ENCODE data around the gene PLA2G2D.

The PLA2G2D gene

DNA sequence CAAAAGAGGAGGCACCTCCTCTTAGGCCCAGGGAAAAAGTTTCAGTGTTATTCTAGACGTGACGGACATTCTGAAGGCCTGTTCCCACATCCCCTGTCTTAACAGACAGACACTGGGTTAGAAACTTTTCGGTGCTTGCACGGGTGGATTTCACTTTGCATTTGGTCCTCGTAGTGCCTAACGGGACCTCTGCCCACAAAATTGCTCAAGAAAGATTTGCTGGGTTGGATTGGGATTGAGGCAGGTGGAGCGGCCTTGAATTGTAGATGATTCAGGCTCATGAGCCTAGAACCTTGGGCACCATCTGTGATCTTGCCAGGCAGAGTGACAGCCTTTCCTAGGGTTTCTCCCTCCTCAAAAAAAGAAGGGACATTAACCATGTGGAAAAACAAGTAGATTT is 46.6 kb downstream of the PLA2G2D start:
- H3K4me1 ChIP-seq (ENCODE audit: insufficient read depth, low read length), result no peaks in the 10 kb centered on the region
- H3K4me3 ChIP-seq (ENCODE audit: low read length), result no peak overlapping the region
- WGBS, result 87% methylated on average over 7 of the region's 7 CpGs
- H3K27ac ChIP-seq (ENCODE audit: low read depth, low read length), result no peak overlapping the region
- H3K9ac ChIP-seq (ENCODE audit: low read depth, low read length), result no peak overlapping the region
- no peaks in the 10 kb centered on the region for H3K27me3 ChIP-seq (ENCODE audit: insufficient read depth, low read length)
- no peaks in the 10 kb centered on the region for H3K36me3 ChIP-seq (ENCODE audit: insufficient read depth, low read length)
- no peaks in the 10 kb centered on the region for H3K9me3 ChIP-seq (ENCODE audit: insufficient read depth, low read depth, low read length)

DNA sequence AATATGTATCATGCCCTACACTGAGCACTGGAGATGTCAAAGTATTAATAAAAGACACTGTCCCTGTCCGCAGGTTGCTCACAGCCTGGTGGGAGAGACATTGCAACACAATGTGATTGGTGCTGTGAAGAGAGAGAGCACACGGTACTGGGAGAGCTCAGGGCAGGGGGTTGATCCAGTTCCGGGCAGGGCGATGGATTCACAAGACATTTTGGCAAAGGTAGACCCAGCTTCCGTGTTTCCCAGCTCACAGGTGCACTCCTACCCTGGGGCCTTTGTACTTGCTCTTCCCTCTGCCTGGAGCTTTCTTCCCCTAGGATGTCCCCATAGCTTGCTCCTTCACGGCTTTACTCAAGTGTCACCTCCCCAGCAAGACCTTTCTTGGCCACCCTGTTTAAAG is 47.9 kb downstream of the PLA2G2D start:
- no peaks in the 10 kb centered on the region for H3K4me1 ChIP-seq (ENCODE audit: insufficient read depth, low read length)
- H3K4me3 ChIP-seq (ENCODE audit: low read length), result no peak overlapping the region
- no peak overlapping the region for H3K9ac ChIP-seq (ENCODE audit: low read depth, low read length)
- H3K9me3 ChIP-seq (ENCODE audit: insufficient read depth, low read depth, low read length), result no peaks in the 10 kb centered on the region
- WGBS, result 93% methylated on average over 6 of the region's 6 CpGs
- no peaks in the 10 kb centered on the region for H3K36me3 ChIP-seq (ENCODE audit: insufficient read depth, low read length)
- H3K27ac ChIP-seq (ENCODE audit: low read depth, low read length), result no peak overlapping the region
- no peaks in the 10 kb centered on the region for H3K27me3 ChIP-seq (ENCODE audit: insufficient read depth, low read length)

DNA sequence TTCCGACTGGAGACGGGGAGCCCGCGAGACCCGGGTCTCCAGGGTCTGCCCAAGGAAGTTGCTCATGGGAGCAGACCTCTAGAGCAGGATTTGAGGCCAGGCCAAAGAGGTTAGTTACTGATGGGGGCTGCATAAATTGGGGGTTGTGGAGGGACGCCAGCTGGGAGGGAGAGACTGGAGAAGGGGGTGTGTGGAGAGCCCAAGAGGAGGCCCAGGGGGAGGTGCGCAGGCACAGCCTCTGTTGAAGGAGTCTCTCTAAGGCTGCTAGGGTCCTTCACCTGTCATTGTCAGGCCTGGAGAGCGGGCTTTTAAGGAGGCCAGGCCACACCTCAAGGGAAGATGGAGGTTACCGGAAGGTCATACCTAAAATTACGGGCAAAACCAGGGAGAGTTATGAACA is 49.0 kb downstream of the PLA2G2D start:
- no peak overlapping the region for H3K9ac ChIP-seq (ENCODE audit: low read depth, low read length)
- no peaks in the 10 kb centered on the region for H3K27me3 ChIP-seq (ENCODE audit: insufficient read depth, low read length)
- no peaks in the 10 kb centered on the region for H3K4me1 ChIP-seq (ENCODE audit: insufficient read depth, low read length)
- no peak overlapping the region for H3K27ac ChIP-seq (ENCODE audit: low read depth, low read length)
- no peak overlapping the region for H3K4me3 ChIP-seq (ENCODE audit: low read length)
- WGBS, result 95% methylated on average over 10 of the region's 10 CpGs
- H3K9me3 ChIP-seq (ENCODE audit: insufficient read depth, low read depth, low read length), result no peaks in the 10 kb centered on the region
- no peaks in the 10 kb centered on the region for H3K36me3 ChIP-seq (ENCODE audit: insufficient read depth, low read length)

DNA sequence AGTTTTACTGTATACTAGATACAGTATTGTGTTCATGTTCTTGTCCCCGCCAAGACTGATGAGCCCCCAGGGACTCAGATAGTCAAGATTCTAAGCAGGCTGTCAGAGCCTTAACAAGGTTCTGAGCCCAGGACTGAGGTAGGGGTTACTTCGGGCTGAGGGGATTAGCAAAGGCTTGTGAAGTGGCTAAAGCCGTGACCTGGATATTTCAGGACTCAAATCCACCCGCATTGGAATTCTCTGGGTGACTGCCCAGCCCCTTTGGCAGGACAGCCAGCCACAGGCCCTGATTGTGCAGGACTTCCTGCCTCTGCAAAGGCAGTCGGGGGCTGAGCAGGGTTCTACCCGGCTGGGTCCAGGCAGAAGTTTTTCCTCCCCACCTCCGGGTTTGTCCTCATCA is 49.5 kb downstream of the PLA2G2D start, which contains the start of gene PLA2G5:
Gene PLA2G5, plus strand, starts transcription at position 321 of the 400 bp plus-strand sequence. CDS start 14,637 bp downstream, outside the sequence.
- no peaks in the 10 kb centered on the region for H3K9me3 ChIP-seq (ENCODE audit: insufficient read depth, low read depth, low read length)
- H3K4me3 ChIP-seq (ENCODE audit: low read length), result no peak within 1 kb of the TSS
- H3K27me3 ChIP-seq (ENCODE audit: insufficient read depth, low read length), result no peaks in the 10 kb centered on the region
- 85% methylated on average over 7 of the region's 7 CpGs for WGBS
- H3K27ac ChIP-seq (ENCODE audit: low read depth, low read length), result no peak within 1 kb of the TSS
- H3K36me3 ChIP-seq (ENCODE audit: insufficient read depth, low read length), result no peaks in the 10 kb centered on the region
- H3K9ac ChIP-seq (ENCODE audit: low read depth, low read length), result no peak within 1 kb of the TSS
- no peaks in the 10 kb centered on the region for H3K4me1 ChIP-seq (ENCODE audit: insufficient read depth, low read length)

DNA sequence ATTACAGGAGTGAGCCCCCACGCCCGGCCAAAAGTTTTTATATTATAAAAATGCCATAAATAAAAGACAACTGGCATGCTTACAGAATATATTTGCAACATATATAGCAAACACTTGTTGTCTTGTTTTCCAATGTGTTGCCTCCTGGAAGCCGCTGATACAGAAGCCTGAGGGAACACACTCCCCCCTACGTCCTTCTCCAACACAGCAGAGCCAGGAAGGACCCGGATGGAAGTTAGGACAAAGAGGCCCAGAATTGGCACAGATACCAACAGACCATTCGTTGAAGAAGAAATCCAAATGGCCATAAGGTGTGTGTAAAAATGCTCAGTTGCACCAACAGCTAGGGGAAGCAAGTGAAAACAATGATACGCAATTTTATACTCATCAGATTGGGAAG is 50.6 kb downstream of the PLA2G2D start:
- Histone ChIP-seq H3K9me3 (ENCODE audit: insufficient read depth, low read depth, low read length) (no peaks in the 10 kb centered on the region), H3K4me3 (ENCODE audit: low read length) (no peak overlapping the region), H3K27me3 (ENCODE audit: insufficient read depth, low read length) (no peaks in the 10 kb centered on the region), H3K27ac (ENCODE audit: low read depth, low read length) (no peak overlapping the region), H3K4me1 (ENCODE audit: insufficient read depth, low read length) (no peaks in the 10 kb centered on the region), H3K36me3 (ENCODE audit: insufficient read depth, low read length) (no peaks in the 10 kb centered on the region), H3K9ac (ENCODE audit: low read depth, low read length) (no peak overlapping the region)
- 94% methylated on average over 5 of the region's 7 CpGs for WGBS

DNA sequence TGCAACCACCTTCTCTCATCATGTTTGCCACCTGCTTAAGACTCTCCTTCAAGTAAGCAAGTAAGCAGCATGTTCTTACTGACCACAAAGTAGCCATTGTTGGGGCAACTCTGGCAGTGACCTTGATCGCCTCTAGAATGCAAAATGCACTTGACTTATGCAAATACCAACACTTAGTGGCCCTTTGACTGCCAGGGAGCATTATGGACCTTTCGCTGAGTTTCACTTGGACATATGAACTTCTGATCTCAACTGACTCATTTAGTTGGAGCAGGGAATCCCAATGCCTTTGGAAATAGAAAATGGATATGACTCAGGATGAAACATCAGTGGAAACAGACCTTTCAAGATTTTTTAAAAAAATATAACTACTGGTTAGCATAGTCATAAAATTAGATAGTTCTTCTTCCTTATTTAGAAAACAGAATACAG is 55.5 kb downstream of the PLA2G2D start:
- Histone ChIP-seq H3K36me3 (ENCODE audit: insufficient read depth, low read length) (no peaks in the 10 kb centered on the region), H3K27ac (ENCODE audit: low read depth, low read length) (no peak overlapping the region), H3K9ac (ENCODE audit: low read depth, low read length) (no peak overlapping the region), H3K4me1 (ENCODE audit: insufficient read depth, low read length) (no peaks in the 10 kb centered on the region), H3K27me3 (ENCODE audit: insufficient read depth, low read length) (no peaks in the 10 kb centered on the region), H3K4me3 (ENCODE audit: low read length) (no peak overlapping the region), H3K9me3 (ENCODE audit: insufficient read depth, low read depth, low read length) (no peaks in the 10 kb centered on the region)
- WGBS, result 92% methylated on average over 2 of the region's 2 CpGs
